Endothelial cell of umbilical vein (primary cell): Measurements from ENCODE around the gene MESP2. TPM values are rescaled to one million over a fixed set of nuclear protein-coding genes. Genes with fewer than 3 reads are reported as not detected.

Experiments
- BruUV-seq: library from RNA; stranded (reverse); fragments of 400-500 nt; replicated peaks from 2 replicates; lab custom pipeline; 2021; lab: Mats Ljungman, UMichigan
- CTCF ChIA-PET: fragments of 300-600, 350-600 bp; sonication (Branson Sonifier 250); formaldehyde crosslinking; loops from one replicate; lab custom pipeline; 2021; ENCODE audit warnings: antibody characterized with exemption, inconsistent platforms; lab: Charles Lee
- POLR2A ChIA-PET: fragments of 300-600, 350-600 bp; sonication (Branson Sonifier 250); formaldehyde crosslinking; loops from one replicate; lab custom pipeline; 2021; ENCODE audit warnings: antibody characterized with exemption, inconsistent platforms; lab: Charles Lee
- DNase-seq: peaks from one replicate; pipeline ENCODE4 v3.0.0-alpha.2; 2011; ENCODE audit warnings: low read depth, low spot score
- FAIRE-seq: peaks from 2 replicates; lab custom pipeline; 2011; peaks lifted over from hg19 to GRCh38; lab: Jason Lieb, UNC
- H2AFZ ChIP-seq: 2 replicates; pipeline ENCODE4 v1.6.0; 2012; ENCODE audit warnings: low read depth, low read length, control low read depth, inconsistent platforms
- H3K27ac ChIP-seq: 2 replicates; pipeline ENCODE4 v1.5.1; 2011; ENCODE audit warnings: low read depth, mild to moderate bottlenecking, control low read depth, low read length, moderate library complexity; ENCODE audit not compliant: insufficient read depth
- H3K27me3 ChIP-seq, 2 experiments: 2 replicates each; pipeline versions ENCODE4 v1.6.0 to v1.6.1; 2011; ENCODE audit warnings: low read length in 2 of 2, mixed read lengths in 1 of 2; ENCODE audit not compliant: control insufficient read depth in 2 of 2, insufficient read depth in 2 of 2
- H3K36me3 ChIP-seq, 2 experiments: 2 replicates in 1 of 2; 3 replicates in 1 of 2; pipeline ENCODE4 v1.5.1; 2011; ENCODE audit warnings: low read length in 2 of 2, mild to moderate bottlenecking in 1 of 2, moderate library complexity in 1 of 2; ENCODE audit not compliant: control insufficient read depth in 2 of 2, insufficient read depth in 2 of 2; ENCODE audit errors: extremely low read depth in 1 of 2
- H3K4me1 ChIP-seq: 3 replicates; pipeline ENCODE4 v1.5.1; 2011; ENCODE audit warnings: mild to moderate bottlenecking, low read length; ENCODE audit not compliant: control insufficient read depth, insufficient read depth; ENCODE audit errors: extremely low read depth
- H3K4me2 ChIP-seq: 2 replicates; pipeline ENCODE4 v1.6.1; 2011; ENCODE audit warnings: low read length, control low read depth, mixed read lengths; ENCODE audit not compliant: insufficient read depth
- H3K4me3 ChIP-seq, 3 experiments: fragments of 200-600 bp in 1 of 3; sonication (generic), shearing (Covaris generic) in 1 of 3; replicated peaks in 1 of 3; 2 replicates each; pipeline ENCODE4 v1.5.1; 2011 to 2016; ENCODE audit warnings: control low read depth in 3 of 3, low read length in 3 of 3, mild to moderate bottlenecking in 2 of 3, inconsistent platforms in 1 of 3, low read depth in 1 of 3, moderate library complexity in 1 of 3; ENCODE audit not compliant: insufficient read depth in 1 of 3
- H3K79me2 ChIP-seq: 2 replicates; pipeline ENCODE4 v1.6.0; 2012; ENCODE audit warnings: low read length, inconsistent platforms; ENCODE audit not compliant: control insufficient read depth, insufficient read depth
- H3K9ac ChIP-seq: replicated peaks from 2 replicates; pipeline ENCODE3; 2011; ENCODE audit warnings: low read length, control low read depth; ENCODE audit not compliant: insufficient read depth; ENCODE audit errors: extremely low read depth
- H3K9me1 ChIP-seq: replicated peaks from 3 replicates; pipeline ENCODE4 v1.6.0; 2011; ENCODE audit warnings: mild to moderate bottlenecking, low read length; ENCODE audit not compliant: control insufficient read depth, insufficient read depth; ENCODE audit errors: extremely low read depth
- H3K9me3 ChIP-seq: replicated peaks from 2 replicates; pipeline ENCODE4 v1.5.1; 2012; ENCODE audit warnings: low read length, inconsistent platforms; ENCODE audit not compliant: control insufficient read depth, insufficient read depth
- H4K20me1 ChIP-seq: replicated peaks from 2 replicates; pipeline ENCODE3; 2011; ENCODE audit warnings: mild to moderate bottlenecking, low read length; ENCODE audit not compliant: control insufficient read depth, insufficient read depth; ENCODE audit errors: extremely low read depth
- EZH2 ChIP-seq: IDR thresholded peaks from 2 replicates; pipeline ENCODE4 v1.6.1; 2012; ENCODE audit warnings: borderline replicate concordance, low read depth, mild to moderate bottlenecking, moderate library complexity, low read length, inconsistent platforms; ENCODE audit not compliant: severe bottlenecking
- FOS ChIP-seq: IDR thresholded peaks from 2 replicates; pipeline ENCODE4 v1.6.1; 2011; ENCODE audit warnings: mild to moderate bottlenecking, low read length, moderate library complexity, borderline replicate concordance; ENCODE audit not compliant: insufficient read depth
- GATA2 ChIP-seq: IDR thresholded peaks from 2 replicates; pipeline ENCODE4 v1.7.0; 2011; ENCODE audit warnings: low read depth, mild to moderate bottlenecking, moderate library complexity, mixed read lengths, low read length; ENCODE audit not compliant: insufficient read length, insufficient read depth
- JUN ChIP-seq: IDR thresholded peaks from 2 replicates; pipeline ENCODE4 v1.6.1; 2011; ENCODE audit warnings: borderline replicate concordance, low read depth; ENCODE audit not compliant: insufficient read length, insufficient read depth
- MYC ChIP-seq: IDR thresholded peaks from one replicate; pipeline ENCODE4 v1.6.1; 2011; ENCODE audit warnings: mild to moderate bottlenecking, low read depth, low read length
- POLR2A ChIP-seq: IDR thresholded peaks from 2 replicates; pipeline ENCODE4 v1.6.1; 2012; ENCODE audit warnings: low read depth, mild to moderate bottlenecking, control low read depth, low read length
- POLR2AphosphoS5 ChIP-seq: IDR thresholded peaks from 2 replicates; pipeline ENCODE4 v1.6.1; 2012; ENCODE audit warnings: low read depth, mild to moderate bottlenecking, control low read depth, low read length, moderate library complexity; ENCODE audit not compliant: insufficient read depth
- dilution Hi-C: fragments of 300-500 bp; cut with MboI; formaldehyde crosslinking; loops from one replicate; pipeline ENCODE4 v1.15.0; 2019; ENCODE audit warnings: low sequenced_read_pairs; ENCODE audit not compliant: extremely low pct_ligation_motif_present
- intact Hi-C: fragments of 100-400 bp; cut with micrococcal nuclease; formaldehyde crosslinking; loops from one replicate; pipeline ENCODE4 v1.10.0; 2022
- polyA plus RNA-seq, 4 experiments: library from polyadenylated mRNA; depleted of rRNA in 3 of 4; stranded (reverse) in 3 of 4; unstranded in 1 of 4; fragments of >200 nt; gene quantifications; 2 replicates each; pipeline versions ENCODE4 v1.2.1 to v1.2.3, GENCODE V29; 2011 to 2012; ENCODE audit warnings: missing spikeins in 1 of 4
- total RNA-seq: library from RNA; stranded (reverse); gene quantifications from 2 replicates; pipeline ENCODE4 v1.2.3, GENCODE V29; 2021
- TF ChIP-seq, protein P1 (sequence below), 2 donors: IDR thresholded peaks; 1 replicate in 1 of 2; 2 replicates in 1 of 2; pipeline ENCODE4 v1.5.1; 2011; ENCODE audit warnings: low read length in 2 of 2, mild to moderate bottlenecking in 2 of 2, moderate library complexity in 2 of 2, control low read depth in 1 of 2, inconsistent platforms in 1 of 2, low read depth in 1 of 2; ENCODE audit not compliant: insufficient read depth in 1 of 2; ENCODE audit errors: extremely low read depth in 1 of 2
- TF ChIP-seq, protein P2 (sequence below): IDR thresholded peaks from 2 replicates; pipeline ENCODE4 v1.6.1; 2011; ENCODE audit not compliant: insufficient read depth, insufficient read length

MESP2 gene
- total and polyA plus RNA-seq, 2 donors (not counting 3 experiments of a cell fraction or from before 2014, with no cell fraction given), result 0.42 to 0.43 TPM

- Histone ChIP-seq H3K79me2 (no peaks in the 10 kb centered on the region), H3K9me1 (no peaks in the 10 kb centered on the region), H3K4me1 (peaks cover 34% of the 10 kb centered on the region), H3K27ac (no peak overlapping the region), H3K36me3 (no peaks in the 10 kb centered on the region), H3K4me3 (no peak overlapping the region), H3K9me3 (no peaks in the 10 kb centered on the region), H3K27me3 (no peaks in the 10 kb centered on the region), H2AFZ (no peak overlapping the region), H3K4me2 (no peak overlapping the region), H3K9ac (no peak overlapping the region), H4K20me1 (no peaks in the 10 kb centered on the region)
- FAIRE-seq (no peak), DNase-seq (no peak)
- BruUV-seq, result no TSS peak
- TF ChIP-seq FOS (no peak), GATA2 (no peak), JUN (no peak), POLR2A (no peak), EZH2 (no peak), MYC (no peak), POLR2AphosphoS5 (no peak)
- TF ChIP-seq, protein P1, sequence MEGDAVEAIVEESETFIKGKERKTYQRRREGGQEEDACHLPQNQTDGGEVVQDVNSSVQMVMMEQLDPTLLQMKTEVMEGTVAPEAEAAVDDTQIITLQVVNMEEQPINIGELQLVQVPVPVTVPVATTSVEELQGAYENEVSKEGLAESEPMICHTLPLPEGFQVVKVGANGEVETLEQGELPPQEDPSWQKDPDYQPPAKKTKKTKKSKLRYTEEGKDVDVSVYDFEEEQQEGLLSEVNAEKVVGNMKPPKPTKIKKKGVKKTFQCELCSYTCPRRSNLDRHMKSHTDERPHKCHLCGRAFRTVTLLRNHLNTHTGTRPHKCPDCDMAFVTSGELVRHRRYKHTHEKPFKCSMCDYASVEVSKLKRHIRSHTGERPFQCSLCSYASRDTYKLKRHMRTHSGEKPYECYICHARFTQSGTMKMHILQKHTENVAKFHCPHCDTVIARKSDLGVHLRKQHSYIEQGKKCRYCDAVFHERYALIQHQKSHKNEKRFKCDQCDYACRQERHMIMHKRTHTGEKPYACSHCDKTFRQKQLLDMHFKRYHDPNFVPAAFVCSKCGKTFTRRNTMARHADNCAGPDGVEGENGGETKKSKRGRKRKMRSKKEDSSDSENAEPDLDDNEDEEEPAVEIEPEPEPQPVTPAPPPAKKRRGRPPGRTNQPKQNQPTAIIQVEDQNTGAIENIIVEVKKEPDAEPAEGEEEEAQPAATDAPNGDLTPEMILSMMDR (IDR thresholded peaks at IDR 0.05; ENCODE audit: extremely low read depth in 1 of 2, insufficient read depth in 1 of 2, low read depth in 1 of 2, low read length in 2 of 2), result no peak
- TF ChIP-seq, protein P2, sequence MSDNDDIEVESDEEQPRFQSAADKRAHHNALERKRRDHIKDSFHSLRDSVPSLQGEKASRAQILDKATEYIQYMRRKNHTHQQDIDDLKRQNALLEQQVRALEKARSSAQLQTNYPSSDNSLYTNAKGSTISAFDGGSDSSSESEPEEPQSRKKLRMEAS, result no peak
- dilution Hi-C loops, result no loop called here
- POLR2A ChIA-PET, result no interaction called here
- intact Hi-C loops, result no loop called here
- CTCF ChIA-PET, result interaction anchor here (0.6 to 4.5 kb wide), 8 partner anchors 9 to 62 kb away, joined by 3 to 28 read pairs (median 4); no protein-coding TSS in a partner anchor
Measured at GRCh38 chr15:89822611-89822950, 46.4 kb downstream of the MESP2 start.
